GM19238 (cell line): ENCODE data around the gene SPRY2.

ENCODE experiments used
- DNase-seq: peaks from one replicate; pipeline ENCODE4 v3.0.0; 2011; ENCODE audit warnings: low spot score; ENCODE audit not compliant: insufficient read length

The SPRY2 gene, protein sequence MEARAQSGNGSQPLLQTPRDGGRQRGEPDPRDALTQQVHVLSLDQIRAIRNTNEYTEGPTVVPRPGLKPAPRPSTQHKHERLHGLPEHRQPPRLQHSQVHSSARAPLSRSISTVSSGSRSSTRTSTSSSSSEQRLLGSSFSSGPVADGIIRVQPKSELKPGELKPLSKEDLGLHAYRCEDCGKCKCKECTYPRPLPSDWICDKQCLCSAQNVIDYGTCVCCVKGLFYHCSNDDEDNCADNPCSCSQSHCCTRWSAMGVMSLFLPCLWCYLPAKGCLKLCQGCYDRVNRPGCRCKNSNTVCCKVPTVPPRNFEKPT

DNA sequence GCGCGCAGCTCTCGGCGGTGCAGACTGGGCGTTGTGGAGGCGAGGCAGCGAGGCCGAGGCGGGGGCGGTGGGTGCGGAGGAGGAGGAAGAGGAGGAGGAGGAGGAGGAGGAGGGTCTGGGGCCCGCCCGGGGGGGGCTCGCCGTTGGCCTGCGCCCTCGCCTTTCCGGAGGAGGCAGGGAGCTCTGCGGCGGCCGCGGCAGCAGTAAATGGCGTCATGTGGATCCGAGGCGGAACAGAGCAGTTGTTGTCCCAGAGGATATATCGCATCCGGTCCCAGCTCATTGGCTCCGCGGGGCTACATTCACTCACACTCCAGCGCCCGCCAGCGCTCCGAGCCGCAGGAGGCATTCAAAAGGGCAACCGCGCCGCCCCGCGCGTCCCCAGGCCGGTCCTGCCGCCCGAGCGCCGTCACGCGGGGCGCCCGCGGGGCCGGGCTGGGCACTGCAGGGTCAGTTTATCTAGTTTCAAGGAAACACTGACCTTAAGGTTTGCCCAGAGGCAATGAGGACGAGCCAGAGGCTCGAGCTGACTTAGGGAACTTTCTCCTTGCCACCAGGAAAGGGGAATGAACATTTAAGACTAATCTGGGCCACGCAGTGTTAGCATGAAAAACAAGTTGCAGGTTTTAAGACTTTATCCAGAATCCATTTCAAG, at the start of gene SPRY2:
SPRY2 (minus strand) TSS at position 26 of the 655 bp plus-strand sequence. CDS start 3,421 bp downstream, outside the sequence.
- DNase-seq: peak; percentile 42

DNA sequence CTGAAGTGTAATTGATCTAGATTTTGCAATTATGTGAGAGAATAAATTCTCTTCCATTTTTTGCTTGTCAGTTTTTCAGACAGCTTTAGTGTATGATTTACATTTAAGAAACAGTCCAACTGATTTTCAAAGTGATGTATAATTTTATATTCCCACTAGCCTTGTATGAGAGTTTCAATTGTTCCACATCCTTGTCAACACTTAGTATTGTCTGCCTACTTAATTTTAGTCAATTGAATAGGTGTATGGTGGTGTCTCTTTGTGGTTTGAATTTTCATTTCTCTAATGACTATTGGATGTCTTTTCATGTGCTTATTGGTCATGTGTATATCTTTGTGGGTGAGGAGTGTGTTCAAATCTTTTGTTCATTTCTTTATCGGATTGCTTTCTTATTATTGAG, 49.4 kb upstream of the SPRY2 start:
- no peak for DNase-seq

DNA sequence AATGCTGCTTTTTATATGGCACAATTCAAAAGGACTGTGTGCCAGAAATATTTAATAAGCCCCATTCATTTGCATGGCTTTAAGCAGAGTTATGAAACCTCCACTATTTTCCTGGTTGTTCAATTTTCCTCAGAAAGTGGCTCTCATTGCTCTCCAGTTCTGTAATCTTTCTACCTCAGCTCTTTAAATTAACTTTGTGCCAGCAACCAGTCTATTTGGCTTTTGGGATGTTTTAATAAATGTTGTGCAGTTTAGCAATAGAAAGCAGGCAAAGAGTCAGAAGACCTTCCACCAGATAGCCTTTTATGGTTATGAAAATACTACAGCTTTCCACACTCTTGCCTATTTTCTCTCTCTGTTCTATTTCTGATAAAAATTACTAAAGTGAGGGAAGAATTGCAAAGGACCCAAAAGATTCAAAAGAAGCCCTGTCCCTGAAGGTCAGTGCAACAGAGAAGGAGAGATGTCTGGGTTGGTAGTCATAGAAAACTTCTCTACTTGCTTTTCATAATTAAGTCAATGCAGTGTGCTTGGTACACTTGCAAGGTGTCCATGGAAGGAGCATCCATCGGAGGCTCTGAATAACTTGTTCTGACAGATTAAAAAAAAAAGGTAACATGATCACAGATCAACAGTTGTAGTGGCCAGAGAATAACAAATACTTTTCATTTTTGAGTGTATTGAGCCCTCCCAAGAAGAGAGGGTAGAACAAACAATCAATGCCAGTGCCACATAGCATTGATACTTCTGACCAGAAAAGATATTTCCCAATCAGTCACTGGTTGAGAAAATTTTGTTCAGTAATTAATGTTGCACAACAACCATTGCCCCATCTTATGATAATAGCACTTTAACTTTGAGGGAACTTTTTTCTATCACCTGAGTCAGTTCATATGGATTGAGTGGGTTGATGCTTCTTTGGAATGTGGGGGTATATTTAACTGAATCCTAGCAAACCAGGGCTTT, 48.4 kb upstream of the SPRY2 start:
- DNase-seq: no peak

DNA sequence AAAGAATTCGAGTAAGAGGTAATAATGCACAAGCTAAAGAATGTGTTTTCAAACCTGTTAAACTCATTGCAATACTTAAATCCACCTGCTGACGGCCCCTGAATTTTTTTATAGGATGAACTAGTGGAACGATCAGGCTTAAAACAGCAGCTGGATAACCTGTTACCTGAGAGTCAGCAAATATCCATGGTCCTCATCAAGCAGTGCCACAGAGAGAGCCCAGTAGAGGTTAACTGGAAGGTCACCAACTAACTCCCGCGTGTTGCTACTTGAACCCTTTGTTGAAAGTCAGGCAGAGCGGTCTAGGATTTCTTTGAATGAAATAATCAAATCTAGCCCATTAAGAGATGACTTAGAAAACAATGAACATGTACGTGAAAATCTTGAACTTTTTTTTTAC, 47.6 kb upstream of the SPRY2 start:
- no peak for DNase-seq

DNA sequence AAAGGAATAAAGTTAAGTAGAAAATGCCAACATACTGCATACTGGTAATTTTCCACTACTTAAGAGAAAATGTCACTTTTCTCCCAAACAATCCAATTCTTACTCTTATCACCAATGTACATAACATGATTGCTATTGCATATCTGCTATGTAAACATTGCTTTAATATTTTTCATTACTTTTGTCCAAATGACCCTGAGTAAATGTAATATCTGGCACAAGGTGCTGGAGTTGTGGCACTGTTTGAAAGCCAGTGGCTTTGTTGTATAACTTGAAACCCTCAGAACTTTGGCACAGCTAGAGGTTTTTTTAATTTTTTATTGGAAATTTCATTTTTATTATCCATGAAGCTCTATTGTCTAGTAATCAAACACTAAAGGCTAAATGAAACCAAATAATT, 45.7 kb upstream of the SPRY2 start:
- no peak for DNase-seq

DNA sequence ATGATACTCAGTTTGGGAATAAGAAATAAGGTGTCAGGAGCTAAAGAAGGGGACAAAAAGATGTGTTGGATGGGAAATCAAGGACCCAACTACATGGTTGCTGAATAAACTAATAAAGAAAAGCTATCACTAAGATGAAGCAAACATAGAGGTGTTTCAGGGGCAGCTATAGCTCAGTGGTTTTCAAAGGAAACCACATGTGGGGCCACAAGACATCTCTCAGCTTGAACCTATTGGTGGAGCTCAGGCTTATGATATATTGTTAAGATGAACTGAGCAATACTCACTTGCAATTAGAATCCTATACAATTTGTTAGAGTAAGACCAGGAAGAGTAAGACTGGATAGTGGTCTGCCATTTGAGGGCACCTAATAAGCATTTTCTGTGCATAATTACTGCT, 45.1 kb upstream of the SPRY2 start:
- no peak for DNase-seq

DNA sequence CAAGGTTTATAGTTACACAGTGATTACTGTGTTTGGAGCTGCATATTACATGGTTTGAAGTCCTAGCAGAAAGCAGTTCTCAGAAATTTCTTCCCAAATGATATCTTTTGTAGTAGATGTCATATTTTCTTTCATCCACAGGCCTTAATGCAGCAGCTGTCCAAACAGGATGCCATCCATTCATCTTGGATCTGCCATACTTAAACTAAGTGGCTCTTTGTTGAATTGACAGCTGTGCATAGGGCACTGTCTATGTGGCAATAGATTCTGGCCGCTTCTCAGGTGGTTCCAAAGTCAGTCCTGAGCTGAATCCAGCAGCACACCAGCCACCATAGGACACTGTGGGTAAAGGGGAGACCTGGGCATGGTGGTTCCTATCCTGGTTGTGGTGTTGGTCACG, 41.6 kb upstream of the SPRY2 start:
- DNase-seq: no peak

DNA sequence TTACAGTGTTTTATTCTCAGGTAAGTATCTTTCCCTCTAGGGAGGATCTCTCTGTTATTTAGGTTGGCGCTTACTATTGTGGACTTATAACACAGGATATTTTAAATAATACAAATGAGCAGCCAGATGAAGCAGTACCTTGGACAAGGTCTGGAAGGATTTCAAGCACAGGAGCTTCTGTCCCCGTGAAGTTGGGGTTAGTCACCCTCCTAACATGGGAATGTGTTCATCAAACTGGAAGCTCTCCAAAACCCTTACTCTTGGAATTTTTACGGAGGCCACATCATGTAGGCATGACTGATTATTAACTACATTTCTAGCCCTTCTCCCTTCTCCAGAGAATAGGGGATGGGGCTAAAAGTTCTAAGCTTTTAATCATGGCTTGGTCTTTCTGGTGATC, 38.3 kb upstream of the SPRY2 start:
- DNase-seq: no peak

DNA sequence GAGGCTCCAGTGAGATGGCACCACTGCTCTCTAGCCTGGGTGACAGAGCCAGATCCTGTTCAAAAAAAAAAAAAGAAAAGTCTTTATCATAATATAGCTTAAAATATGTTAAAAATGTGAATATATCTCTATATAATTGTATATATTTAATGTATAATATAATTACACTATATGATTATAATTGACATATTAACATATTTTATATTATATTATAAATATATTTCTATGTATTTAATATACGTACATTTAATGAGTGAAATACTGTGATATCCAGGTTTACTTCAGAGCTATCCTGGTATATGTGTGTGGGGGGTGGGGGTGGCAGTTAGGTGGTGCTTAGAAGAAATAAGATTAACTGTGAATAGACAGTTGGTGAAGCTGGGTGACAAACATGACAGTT, 35.6 kb upstream of the SPRY2 start:
- no peak for DNase-seq

DNA sequence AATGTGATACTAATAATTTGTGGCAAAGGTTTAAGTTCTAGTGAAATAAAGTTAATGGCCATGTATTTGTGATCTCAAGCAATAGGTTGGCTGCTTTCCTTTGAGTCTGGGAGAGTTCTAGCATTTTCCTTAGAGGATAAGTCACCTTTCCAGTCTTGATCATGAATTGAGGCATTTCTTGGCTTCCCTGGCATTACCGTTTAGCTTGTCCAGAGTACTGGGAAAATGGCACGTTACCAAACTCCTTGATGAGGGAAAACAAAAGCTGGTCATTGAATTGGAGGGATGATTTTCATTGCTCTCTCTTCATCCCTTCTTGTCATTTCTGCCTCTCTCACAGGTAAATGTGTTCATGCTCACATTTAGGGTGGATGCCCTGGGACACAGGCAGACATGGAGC, 34.0 kb upstream of the SPRY2 start:
- DNase-seq: no peak

DNA sequence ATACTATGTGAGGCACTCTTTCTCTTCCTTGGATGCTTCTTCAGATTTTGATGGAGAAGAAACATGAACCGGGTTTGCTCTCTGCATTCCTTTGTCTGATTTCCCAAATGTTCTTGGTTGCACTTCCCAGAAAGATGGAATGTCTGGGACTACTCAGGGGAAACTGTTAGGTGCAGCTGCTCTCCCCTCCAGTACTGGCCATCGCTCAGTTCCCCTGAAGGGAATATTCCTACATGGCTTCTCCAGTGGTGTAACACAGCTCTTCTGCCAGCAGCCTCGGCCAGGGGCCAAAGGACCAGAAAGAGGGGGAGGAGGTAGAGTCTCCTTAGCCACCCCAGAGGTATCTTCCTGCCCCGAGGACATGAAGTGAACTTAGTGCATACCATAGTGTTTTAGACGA, 33.5 kb upstream of the SPRY2 start:
- no peak for DNase-seq

DNA sequence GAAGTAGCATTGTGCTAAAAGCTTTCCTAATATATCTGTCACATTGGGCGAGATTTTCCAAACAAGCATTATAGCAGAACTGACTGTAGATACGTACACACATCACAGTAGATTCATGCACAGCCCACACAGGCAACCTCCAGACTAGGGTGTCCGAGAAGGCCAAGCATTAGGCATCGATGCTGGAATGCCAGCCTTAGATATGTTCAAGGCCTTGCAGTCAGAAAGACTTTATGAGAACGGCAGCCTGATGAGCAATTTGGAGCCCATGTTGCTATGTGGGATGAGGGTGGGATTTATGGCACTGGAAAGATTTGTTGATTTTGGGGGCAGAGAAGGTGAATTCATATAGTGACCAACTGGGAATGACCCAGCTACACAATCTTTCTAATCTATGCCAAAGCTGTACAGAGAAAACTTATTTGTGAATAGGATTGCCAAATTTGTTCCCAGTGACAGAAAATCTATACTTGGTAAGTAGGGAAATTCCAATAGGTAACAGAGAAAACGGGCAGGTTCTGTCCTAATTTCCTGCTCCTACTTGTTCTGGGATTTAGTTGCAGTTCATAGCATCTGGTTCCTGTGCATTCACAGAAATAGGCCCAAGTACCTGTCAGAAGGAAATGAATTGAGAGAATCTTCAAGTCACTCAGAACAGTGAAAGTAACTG, 31.0 kb upstream of the SPRY2 start:
- no peak for DNase-seq

DNA sequence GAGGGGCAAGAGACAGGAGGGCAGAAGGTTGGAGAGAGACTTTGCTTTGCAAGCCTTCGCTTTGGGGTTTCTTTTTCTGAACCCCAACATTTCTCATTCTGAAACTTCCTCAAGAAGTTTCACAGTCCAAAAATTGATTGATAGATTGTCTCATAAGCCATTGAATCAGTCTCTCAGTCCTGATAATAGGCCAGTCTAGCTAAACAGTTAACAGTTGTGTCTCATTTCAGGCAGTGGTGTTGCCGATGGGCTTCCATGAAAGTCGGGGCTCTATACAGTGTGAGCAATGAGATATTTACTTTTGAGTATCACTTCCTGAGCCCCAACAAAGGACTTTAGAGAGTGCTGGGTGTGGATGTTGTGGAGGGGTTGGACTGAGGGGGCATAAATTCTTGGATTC, 26.5 kb upstream of the SPRY2 start:
- no peak for DNase-seq

DNA sequence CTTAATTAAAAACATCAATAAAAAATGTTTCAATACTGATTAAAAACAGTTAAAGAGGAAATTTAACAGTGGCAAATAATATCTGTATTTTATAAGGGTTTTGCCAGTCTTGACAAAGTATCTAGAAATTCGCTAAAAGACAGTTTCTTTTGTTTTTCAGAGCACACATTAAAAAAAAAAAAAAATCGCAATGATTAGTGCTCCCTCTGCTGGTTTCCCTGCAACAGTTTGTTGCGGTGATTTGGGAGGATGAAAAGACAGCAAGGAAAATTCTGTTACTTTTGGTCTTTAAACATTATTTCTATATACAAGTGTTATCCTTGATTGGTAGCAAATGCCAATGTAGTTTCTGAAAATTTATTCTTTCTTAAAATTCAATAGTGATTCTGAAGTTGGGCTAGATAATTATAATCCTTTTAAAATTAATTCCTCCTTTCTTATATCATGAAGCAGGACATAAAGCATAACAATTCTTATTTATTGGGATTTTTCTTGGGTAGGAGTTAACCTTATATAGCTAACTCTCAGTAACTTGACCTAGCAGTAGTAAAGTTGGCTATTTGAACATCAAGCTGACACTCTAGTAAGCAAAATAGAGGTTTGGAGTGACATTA, 23.1 kb upstream of the SPRY2 start:
- DNase-seq: no peak

DNA sequence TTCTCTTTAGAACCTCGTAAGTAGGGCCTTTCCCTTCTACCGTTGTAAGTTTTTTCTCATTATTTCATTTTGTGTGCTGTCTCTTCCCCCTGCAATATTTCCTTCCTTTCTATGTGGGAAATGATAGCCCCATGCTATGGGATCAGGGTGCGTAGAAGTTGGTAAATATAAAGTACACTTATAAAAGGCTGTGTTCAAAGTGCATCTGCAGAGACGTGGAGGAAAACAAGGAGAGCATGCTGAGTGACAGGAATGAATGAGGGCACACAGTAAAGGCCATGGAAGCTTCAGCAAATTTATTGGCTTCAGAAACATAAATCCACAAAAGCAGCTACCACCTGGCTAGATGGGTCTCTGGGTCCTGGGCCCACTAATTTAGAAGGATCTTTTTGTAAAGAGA, 21.6 kb upstream of the SPRY2 start:
- no peak for DNase-seq

DNA sequence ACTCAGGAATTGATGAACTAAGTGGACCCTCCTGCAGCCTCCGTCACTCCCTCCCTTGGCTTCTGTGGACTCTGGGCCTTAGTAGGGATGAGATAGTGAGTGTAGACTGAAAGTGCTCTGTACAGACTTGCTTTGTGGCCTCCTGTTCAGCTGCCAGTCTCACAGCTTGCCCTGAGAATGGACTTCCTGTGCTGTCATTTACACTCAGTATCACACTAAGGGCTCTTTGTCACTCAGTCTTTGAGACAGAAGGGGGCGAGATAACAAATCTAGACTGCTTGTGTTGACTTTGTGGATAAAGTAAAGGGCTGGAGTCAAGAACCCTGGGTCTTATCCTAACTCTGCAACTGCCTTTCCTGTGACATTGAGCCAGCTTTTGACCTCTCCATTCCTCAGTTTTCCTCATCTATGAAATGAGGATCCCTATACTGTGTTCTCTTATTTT, 21.0 kb upstream of the SPRY2 start:
- no peak for DNase-seq

DNA sequence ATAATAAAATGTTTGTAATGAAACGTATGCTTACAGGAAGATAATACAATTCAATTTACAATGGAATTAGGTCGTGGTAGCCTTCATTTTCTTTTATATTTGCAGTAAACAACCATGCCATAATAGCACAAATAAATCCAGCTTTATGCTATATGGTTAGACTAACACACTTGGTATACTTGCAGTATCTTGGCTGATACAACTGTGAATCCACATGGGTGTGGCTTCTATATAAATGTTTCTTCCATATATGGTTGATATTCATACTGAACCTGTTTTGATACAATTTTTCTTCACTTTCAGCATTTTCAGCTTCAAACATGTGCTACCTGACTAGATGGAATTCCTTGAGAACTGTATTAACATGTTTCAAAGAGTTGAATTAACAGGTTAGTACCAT, 20.4 kb upstream of the SPRY2 start:
- DNase-seq: no peak

DNA sequence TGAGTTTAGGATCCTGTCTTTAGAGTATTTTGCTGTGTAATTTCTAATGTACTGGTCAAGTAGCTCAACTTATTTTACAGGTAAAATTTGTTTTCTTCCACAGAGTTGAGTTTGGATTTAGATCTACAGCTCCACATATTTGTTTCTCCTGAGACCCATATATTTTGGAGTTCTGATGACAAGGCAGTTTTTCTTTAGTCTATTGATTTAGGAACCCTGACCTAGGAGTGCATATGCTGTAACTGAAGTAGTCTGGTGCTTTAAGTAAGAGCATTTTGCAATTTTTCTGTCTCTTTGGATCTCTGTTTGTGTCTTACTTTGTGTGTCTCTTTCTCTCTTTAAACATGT, 19.5 kb upstream of the SPRY2 start:
- no peak for DNase-seq

DNA sequence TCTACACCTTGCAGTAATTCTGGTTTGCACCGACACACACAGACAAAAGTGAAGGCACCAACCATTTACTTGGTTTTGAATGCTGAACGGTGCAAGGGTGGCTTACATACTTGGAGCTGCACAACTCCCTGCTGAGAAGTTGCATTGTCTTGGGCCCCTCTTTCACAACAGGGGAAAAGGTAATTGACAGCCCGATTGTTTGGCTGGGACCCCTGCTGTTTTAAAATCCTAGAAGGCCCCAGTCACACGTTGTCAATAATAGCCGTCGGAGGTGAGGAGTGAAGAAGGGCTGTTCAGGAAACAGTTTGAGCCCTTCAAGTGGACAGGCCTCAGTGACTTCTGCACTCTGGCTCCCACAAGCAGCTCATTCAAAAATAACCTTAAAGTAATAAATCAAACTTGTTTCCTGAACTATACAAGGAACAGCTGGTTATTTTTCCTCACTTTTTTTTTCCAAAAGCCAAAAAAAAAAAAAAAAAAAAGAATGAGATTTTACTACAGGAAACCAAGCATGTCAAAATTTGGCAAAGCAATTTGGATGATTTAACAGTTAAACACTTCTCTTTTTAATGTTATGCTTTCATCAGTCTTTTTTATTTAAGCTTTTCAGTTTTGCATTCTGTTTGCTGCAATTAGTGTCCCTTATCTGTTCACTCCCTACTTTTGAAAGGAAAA, 19.0 kb upstream of the SPRY2 start:
- DNase-seq: no peak

DNA sequence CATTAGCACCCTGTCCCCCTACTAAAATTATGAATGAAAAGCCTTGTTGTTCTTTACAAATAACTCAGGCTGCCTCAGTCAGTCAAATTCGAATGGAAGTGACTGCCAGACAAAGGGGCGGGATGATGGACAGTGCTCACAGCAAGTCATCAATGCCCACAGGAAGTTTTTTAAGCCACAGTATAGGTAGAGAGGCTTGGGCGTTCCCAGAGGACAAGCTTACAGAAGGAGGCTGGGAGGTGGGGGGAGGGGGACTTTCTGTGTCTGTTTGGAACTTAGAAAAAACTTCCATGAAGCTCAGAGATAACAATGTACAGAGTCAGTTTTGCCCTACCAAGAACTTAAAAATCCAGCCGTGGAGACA, 18.5 kb upstream of the SPRY2 start:
- DNase-seq: no peak
